Ascending aorta (tissue), 2 donors: ENCODE data around the gene GHRL. TPM values are rescaled to one million over a fixed set of nuclear protein-coding genes. Genes with fewer than 3 reads are reported as not detected.

ENCODE experiments used
- DNase-seq, 2 donors: peaks; one replicate each; pipeline ENCODE4 v3.0.0-alpha.2; 2019; ENCODE audit warnings: low spot score in 2 of 2
- H3K27ac ChIP-seq, 2 donors: fragments of 200-600 bp; sonication (generic); one replicate each; pipeline ENCODE4 v1.5.1; 2016 to 2017; ENCODE audit warnings: mild to moderate bottlenecking in 1 of 2
- H3K27me3 ChIP-seq: fragments of 200-600 bp; sonication (generic); one replicate; pipeline ENCODE4 v1.5.1; 2017
- H3K36me3 ChIP-seq, 2 donors: fragments of 200-600 bp; sonication (generic); one replicate each; pipeline ENCODE4 v1.5.1; 2016
- H3K4me1 ChIP-seq, 2 donors: fragments of 200-600 bp; sonication (generic); one replicate each; pipeline ENCODE4 v1.5.1; 2016 to 2017; ENCODE audit warnings: mild to moderate bottlenecking in 1 of 2
- H3K4me3 ChIP-seq, 2 donors: fragments of 200-600 bp; sonication (generic); one replicate each; pipeline ENCODE4 v1.5.1; 2016 to 2017; ENCODE audit warnings: mild to moderate bottlenecking in 1 of 2
- H3K9me3 ChIP-seq, 2 donors: fragments of 200-600 bp; sonication (generic); one replicate each; pipeline ENCODE4 v1.5.1; 2016
- CTCF ChIP-seq, 3 experiments: fragments of 200-600 bp in 2 of 3; fragments of 450-650 bp in 1 of 3; sonication (generic) in 2 of 3; IDR thresholded peaks; one replicate each; pipeline ENCODE4 v1.5.1; 2016 to 2019; ENCODE audit warnings: antibody characterized with exemption in 3 of 3, mild to moderate bottlenecking in 1 of 3, moderate library complexity in 1 of 3
- intact Hi-C: fragments of 100-400 bp; cut with DNase I; formaldehyde crosslinking; loops from one replicate; pipeline ENCODE4 v1.15.1; 2023
- total RNA-seq: library from RNA; depleted of rRNA; stranded (reverse); fragments of >200 nt; gene quantifications from one replicate; pipeline ENCODE4 v1.1.0, GENCODE V29; 2016

GHRL gene
- total RNA-seq, 1 donor from 2014 or later: not detected

- Histone ChIP-seq H3K36me3 (peaks cover 56 to 61% of the 10 kb centered on the region in 2 donors), H3K4me3 (no peak overlapping the region), H3K27ac (no peak overlapping the region), H3K27me3 (no peaks in the 10 kb centered on the region), H3K4me1 (no peaks in the 10 kb centered on the region), H3K9me3 (no peaks in the 10 kb centered on the region)
- no peak for DNase-seq
- intact Hi-C loops: no loop called here
- TF ChIP-seq CTCF (IDR thresholded peaks at IDR 0.05): no peak
Measured at GRCh38 chr3:10285272-10286132, 7.2 kb downstream of the GHRL start.

- intact Hi-C loops: no loop called here
- TF ChIP-seq CTCF (IDR thresholded peaks at IDR 0.05): no peak
- Histone ChIP-seq H3K36me3 (peaks cover 60 to 65% of the 10 kb centered on the region in 2 donors), H3K27ac (no peak overlapping the region), H3K4me1 (no peaks in the 10 kb centered on the region), H3K4me3 (no peak overlapping the region), H3K9me3 (no peaks in the 10 kb centered on the region), H3K27me3 (no peaks in the 10 kb centered on the region)
- DNase-seq: no peak
Measured at GRCh38 chr3:10284496-10284895, 8.3 kb downstream of the GHRL start.

GRCh38 chr3:10283638-10284037 lies 9.1 kb downstream of the GHRL start:
- intact Hi-C loops: no loop called here
- Histone ChIP-seq H3K27ac (no peak overlapping the region), H3K4me1 (no peaks in the 10 kb centered on the region), H3K4me3 (no peak overlapping the region), H3K27me3 (no peaks in the 10 kb centered on the region), H3K36me3 (peaks cover 62 to 67% of the 10 kb centered on the region in 2 donors), H3K9me3 (no peaks in the 10 kb centered on the region)
- TF ChIP-seq CTCF (IDR thresholded peaks at IDR 0.05): no peak
- no peak for DNase-seq

GRCh38 chr3:10281951-10282350 lies 10.8 kb downstream of the GHRL start:
- H3K27me3 ChIP-seq: no peaks in the 10 kb centered on the region
- no peaks in the 10 kb centered on the region for H3K9me3 ChIP-seq
- intact Hi-C loops: no loop called here
- H3K27ac ChIP-seq: no peak overlapping the region
- H3K36me3 ChIP-seq: peaks cover 57 to 79% of the 10 kb centered on the region in 2 donors
- no peak for DNase-seq
- H3K4me3 ChIP-seq: no peak overlapping the region
- no peak for TF ChIP-seq CTCF (IDR thresholded peaks at IDR 0.05)
- no peaks in the 10 kb centered on the region for H3K4me1 ChIP-seq

- Histone ChIP-seq H3K36me3 (peaks cover 57 to 82% of the 10 kb centered on the region in 2 donors), H3K9me3 (no peaks in the 10 kb centered on the region), H3K4me1 (no peaks in the 10 kb centered on the region), H3K27me3 (no peaks in the 10 kb centered on the region), H3K27ac (no peak overlapping the region), H3K4me3 (no peak overlapping the region)
- no peak for DNase-seq
- intact Hi-C loops: no loop called here
- TF ChIP-seq CTCF (IDR thresholded peaks at IDR 0.05): no peak
Measured at GRCh38 chr3:10280571-10280970, 12.2 kb downstream of the GHRL start.
